PFSK-1 (cell line): ENCODE results near the gene BANP.

Experiments used
- FOXP2 ChIP-seq: optimal IDR thresholded peaks from 2 replicates; pipeline ENCODE3; 2011; ENCODE audit warnings: borderline replicate concordance, control low read depth, inconsistent platforms; ENCODE audit not compliant: insufficient read depth; ENCODE audit errors: extremely low read length, extremely low read depth
- POLR2AphosphoS5 ChIP-seq: IDR thresholded peaks from 2 replicates; pipeline ENCODE4 v1.6.1; 2012; ENCODE audit warnings: low read depth, mild to moderate bottlenecking, control low read depth, low read length, moderate library complexity
- SIN3A ChIP-seq: IDR thresholded peaks from 2 replicates; pipeline ENCODE4 v1.6.1; 2012; ENCODE audit warnings: mild to moderate bottlenecking, low read length, moderate library complexity, borderline replicate concordance; ENCODE audit not compliant: insufficient read depth
- TAF1 ChIP-seq: IDR thresholded peaks from 2 replicates; pipeline ENCODE4 v1.6.1; 2012; ENCODE audit warnings: low read length, control low read depth, borderline replicate concordance; ENCODE audit not compliant: insufficient read depth
- TF ChIP-seq, protein P1 (sequence below), 2 experiments: IDR thresholded peaks; 2 replicates each; pipeline versions ENCODE4 v1.6.1 to v1.8.0; 2011 to 2012; ENCODE audit warnings: low read depth in 2 of 2, low read length in 2 of 2, control low read depth in 1 of 2, inconsistent platforms in 1 of 2, mild to moderate bottlenecking in 1 of 2, moderate library complexity in 1 of 2; ENCODE audit not compliant: insufficient read depth in 1 of 2

BANP gene

GRCh38 chr16:88019821-88020515, 68.7 kb downstream of the BANP start:
- TF ChIP-seq SIN3A = no peak
- TF ChIP-seq FOXP2 = no peak
- no peak for TF ChIP-seq TAF1
- TF ChIP-seq, protein P1, sequence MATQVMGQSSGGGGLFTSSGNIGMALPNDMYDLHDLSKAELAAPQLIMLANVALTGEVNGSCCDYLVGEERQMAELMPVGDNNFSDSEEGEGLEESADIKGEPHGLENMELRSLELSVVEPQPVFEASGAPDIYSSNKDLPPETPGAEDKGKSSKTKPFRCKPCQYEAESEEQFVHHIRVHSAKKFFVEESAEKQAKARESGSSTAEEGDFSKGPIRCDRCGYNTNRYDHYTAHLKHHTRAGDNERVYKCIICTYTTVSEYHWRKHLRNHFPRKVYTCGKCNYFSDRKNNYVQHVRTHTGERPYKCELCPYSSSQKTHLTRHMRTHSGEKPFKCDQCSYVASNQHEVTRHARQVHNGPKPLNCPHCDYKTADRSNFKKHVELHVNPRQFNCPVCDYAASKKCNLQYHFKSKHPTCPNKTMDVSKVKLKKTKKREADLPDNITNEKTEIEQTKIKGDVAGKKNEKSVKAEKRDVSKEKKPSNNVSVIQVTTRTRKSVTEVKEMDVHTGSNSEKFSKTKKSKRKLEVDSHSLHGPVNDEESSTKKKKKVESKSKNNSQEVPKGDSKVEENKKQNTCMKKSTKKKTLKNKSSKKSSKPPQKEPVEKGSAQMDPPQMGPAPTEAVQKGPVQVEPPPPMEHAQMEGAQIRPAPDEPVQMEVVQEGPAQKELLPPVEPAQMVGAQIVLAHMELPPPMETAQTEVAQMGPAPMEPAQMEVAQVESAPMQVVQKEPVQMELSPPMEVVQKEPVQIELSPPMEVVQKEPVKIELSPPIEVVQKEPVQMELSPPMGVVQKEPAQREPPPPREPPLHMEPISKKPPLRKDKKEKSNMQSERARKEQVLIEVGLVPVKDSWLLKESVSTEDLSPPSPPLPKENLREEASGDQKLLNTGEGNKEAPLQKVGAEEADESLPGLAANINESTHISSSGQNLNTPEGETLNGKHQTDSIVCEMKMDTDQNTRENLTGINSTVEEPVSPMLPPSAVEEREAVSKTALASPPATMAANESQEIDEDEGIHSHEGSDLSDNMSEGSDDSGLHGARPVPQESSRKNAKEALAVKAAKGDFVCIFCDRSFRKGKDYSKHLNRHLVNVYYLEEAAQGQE (IDR thresholded peaks at IDR 0.05; ENCODE audit: insufficient read depth in 1 of 2, low read depth in 2 of 2, low read length in 2 of 2) = no peak
- no peak for TF ChIP-seq POLR2AphosphoS5

DNA sequence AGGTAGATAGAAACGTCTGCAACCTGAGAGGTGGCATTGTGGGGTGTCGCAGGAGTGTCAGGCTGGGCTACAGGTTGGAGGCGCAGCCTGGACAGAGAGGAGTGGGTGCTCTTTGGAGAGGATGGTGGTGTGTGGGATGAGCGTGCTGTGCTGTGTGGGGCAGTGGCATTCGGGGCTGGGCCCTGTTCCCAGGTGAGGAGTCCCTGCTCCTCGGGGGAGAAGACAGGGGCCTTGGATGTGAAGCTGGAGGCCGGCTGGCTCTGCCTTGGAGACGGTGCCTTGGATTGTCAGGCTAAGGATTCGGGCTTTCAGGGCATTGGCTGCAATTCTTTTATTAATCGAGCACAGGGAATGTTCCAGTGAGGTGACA, 69.3 kb downstream of the BANP start:
- TF ChIP-seq SIN3A (no peak), FOXP2 (no peak), POLR2AphosphoS5 (no peak), TAF1 (no peak)
- TF ChIP-seq, protein P1 (IDR thresholded peaks at IDR 0.05; ENCODE audit: insufficient read depth in 1 of 2, low read depth in 2 of 2, low read length in 2 of 2) = no peak

- TF ChIP-seq FOXP2 = no peak
- TF ChIP-seq, protein P1 (IDR thresholded peaks at IDR 0.05; ENCODE audit: insufficient read depth in 1 of 2, low read depth in 2 of 2, low read length in 2 of 2) = no peak
- no peak for TF ChIP-seq SIN3A
- TF ChIP-seq TAF1 = no peak
- no peak for TF ChIP-seq POLR2AphosphoS5
Measured at GRCh38 chr16:88022076-88023042, 71.1 kb downstream of the BANP start.

GRCh38 chr16:88023366-88023765, 72.1 kb downstream of the BANP start:
- no peak for TF ChIP-seq FOXP2
- no peak for TF ChIP-seq POLR2AphosphoS5

GRCh38 chr16:88023786-88024185, 72.6 kb downstream of the BANP start:
- TF ChIP-seq SIN3A (no peak), POLR2AphosphoS5 (no peak), TAF1 (no peak), FOXP2 (no peak)
- TF ChIP-seq, protein P1 (IDR thresholded peaks at IDR 0.05; ENCODE audit: insufficient read depth in 1 of 2, low read depth in 2 of 2, low read length in 2 of 2) = no peak
